ENCODE results near the gene SLC38A5.

The SLC38A5 gene

DNA sequence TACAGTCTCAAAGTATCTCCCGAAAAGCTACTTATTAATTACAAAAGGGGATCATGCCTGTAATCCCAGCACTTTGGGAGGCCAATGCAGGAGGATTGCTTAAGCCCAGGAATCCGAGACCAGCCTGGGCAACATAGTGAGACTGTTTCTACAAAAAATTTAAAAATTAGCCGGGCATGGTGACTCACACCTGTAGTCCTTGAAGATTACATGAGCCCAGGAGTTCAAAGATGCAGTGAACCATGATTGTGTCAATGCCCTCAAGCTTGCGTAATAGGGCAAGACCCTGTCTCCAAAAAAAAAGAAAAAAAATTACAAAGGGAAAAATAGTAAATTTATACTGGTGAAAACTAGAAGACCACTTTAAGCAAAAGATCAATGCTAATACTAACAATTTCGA, 35.4 kb upstream of the SLC38A5 start:
- peaks cover 4% of the 10 kb centered on the region for H3K36me3 Mint-ChIP-seq (ENCODE audit: low read depth)
- H3K27ac Mint-ChIP-seq: no peak overlapping the region
- H3K27me3 Mint-ChIP-seq: peaks cover 23% of the 10 kb centered on the region
- peaks cover 17% of the 10 kb centered on the region for H3K4me1 Mint-ChIP-seq (ENCODE audit: low read depth)
- DNase-seq: no peak
- no peak overlapping the region for H3K4me3 Mint-ChIP-seq
- H3K9me3 Mint-ChIP-seq: no peaks in the 10 kb centered on the region

DNA sequence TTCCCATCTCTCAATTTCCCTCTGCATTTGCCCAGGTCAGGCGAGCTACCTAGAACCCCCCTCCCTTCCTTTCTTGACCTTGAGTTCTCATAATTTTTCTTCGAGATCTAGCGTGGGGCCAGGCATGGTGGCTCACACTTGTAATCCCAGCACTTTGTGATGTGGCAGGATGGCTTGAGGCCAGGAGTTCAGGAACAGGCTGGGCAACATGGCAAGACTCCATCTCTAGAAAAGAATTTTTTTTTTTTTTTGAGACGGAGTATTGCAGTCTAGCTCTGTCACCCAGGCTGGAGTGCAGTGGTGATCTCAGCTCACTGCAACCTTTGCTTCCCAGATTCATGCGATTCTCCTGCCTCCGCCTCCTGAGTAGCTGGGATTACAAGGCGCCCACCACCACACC, 34.2 kb upstream of the SLC38A5 start:
- H3K9me3 Mint-ChIP-seq: no peaks in the 10 kb centered on the region
- no peak overlapping the region for H3K27ac Mint-ChIP-seq
- peaks cover 23% of the 10 kb centered on the region for H3K27me3 Mint-ChIP-seq
- H3K4me3 Mint-ChIP-seq: no peak overlapping the region
- peaks cover 2% of the 10 kb centered on the region for H3K36me3 Mint-ChIP-seq (ENCODE audit: low read depth)
- peaks cover 7% of the 10 kb centered on the region for H3K4me1 Mint-ChIP-seq (ENCODE audit: low read depth)
- no peak for DNase-seq

GRCh38 chrX:48498374-48498809, 28.3 kb upstream of the SLC38A5 start:
- Mint-ChIP-seq H3K36me3 (ENCODE audit: low read depth) (no peaks in the 10 kb centered on the region), H3K4me1 (ENCODE audit: low read depth) (no peaks in the 10 kb centered on the region), H3K27me3 (peaks cover 36% of the 10 kb centered on the region), H3K9me3 (no peaks in the 10 kb centered on the region), H3K4me3 (no peak overlapping the region), H3K27ac (no peak overlapping the region)
- DNase-seq: no peak

GRCh38 chrX:48497871-48498270, 27.8 kb upstream of the SLC38A5 start:
- no peaks in the 10 kb centered on the region for H3K36me3 Mint-ChIP-seq (ENCODE audit: low read depth)

DNA sequence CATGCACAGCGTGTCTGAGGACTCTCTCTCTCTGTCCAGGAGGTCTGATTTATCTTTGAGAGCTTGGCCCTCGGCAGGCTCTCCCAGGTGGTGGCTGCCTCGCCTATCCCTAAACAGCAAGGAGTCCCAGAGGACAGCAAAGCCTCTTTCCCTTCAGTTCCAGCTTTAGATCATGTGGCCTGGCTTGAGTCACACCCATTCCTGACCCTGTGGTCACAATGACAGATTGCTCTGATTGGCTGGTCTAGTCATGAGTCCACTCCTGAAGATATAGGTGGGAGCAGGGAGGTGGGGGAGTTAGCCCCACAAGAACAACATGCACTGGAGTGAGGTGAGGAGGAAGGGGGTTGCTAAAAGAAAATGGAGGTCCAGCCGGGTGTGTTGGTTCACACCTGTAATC, 26.6 kb upstream of the SLC38A5 start:
- Mint-ChIP-seq H3K9me3 (no peaks in the 10 kb centered on the region), H3K4me3 (no peak overlapping the region), H3K4me1 (ENCODE audit: low read depth) (no peaks in the 10 kb centered on the region), H3K36me3 (ENCODE audit: low read depth) (no peaks in the 10 kb centered on the region), H3K27me3 (peaks cover 29% of the 10 kb centered on the region), H3K27ac (no peak overlapping the region)
- DNase-seq: no peak

More at GRCh38 chrX:48497871-48498270, 27.8 kb upstream of the SLC38A5 start:
- Mint-ChIP-seq H3K27me3 (peaks cover 32% of the 10 kb centered on the region), H3K4me1 (ENCODE audit: low read depth) (no peaks in the 10 kb centered on the region), H3K9me3 (no peaks in the 10 kb centered on the region), H3K27ac (no peak overlapping the region), H3K4me3 (no peak overlapping the region)
- no peak for DNase-seq

GRCh38 chrX:48493890-48494364, 23.9 kb upstream of the SLC38A5 start:
- Mint-ChIP-seq H3K9me3 (no peaks in the 10 kb centered on the region), H3K4me3 (no peak overlapping the region), H3K27ac (no peak overlapping the region), H3K4me1 (ENCODE audit: low read depth) (no peaks in the 10 kb centered on the region), H3K36me3 (ENCODE audit: low read depth) (no peaks in the 10 kb centered on the region), H3K27me3 (peaks cover 21% of the 10 kb centered on the region)
- DNase-seq: no peak

DNA sequence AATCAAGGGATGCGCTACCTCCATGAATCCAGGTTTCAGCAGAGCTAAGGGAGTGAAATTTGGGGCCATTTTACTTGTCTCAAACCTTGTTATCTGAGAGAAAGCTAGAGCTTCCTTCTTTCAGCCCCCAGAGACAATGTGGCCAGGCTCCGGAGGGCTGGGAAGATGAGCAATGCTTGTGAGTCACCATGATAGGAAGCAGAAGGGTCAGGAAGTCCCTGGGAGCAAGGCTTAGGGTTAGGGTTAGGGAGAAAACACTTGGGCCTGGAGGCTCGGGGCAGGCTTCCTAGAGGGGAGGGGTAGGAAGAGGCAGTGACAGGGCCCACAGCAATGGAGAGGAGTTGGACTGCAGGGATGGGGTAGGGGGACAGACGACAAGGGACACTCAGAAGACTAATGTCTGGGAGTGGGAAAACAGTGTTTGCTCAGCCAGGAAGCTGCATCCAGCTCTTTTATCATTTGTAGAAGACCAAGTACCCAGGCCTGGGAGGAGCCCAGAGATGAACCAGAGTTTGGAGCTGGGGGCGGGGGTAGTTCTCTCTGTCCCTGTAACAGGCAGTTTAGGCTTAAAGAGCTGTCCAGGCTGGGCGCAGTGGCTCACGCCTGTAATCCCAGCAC, 22.3 kb upstream of the SLC38A5 start:
- peaks cover 19% of the 10 kb centered on the region for H3K27me3 Mint-ChIP-seq

DNA sequence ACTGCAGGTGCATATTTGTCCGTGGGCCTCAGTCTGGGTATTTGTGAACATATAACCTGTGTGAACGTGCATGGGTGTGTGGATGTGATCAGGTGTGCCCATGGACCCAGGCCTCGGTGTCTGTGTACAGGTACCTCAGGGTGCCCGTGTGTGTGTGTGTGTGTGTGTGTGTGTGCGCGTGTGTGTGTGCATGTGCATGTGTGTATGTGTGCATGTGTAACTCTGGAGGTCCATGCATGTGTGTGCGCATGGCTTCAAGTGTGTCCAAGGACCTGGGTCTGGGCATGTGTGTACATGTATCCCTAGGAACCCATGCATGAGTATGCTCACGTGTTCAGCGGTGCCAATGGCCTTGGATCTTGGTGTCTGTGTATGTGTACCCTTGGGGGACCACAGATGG, 21.7 kb upstream of the SLC38A5 start:
- no peak for DNase-seq
- Mint-ChIP-seq H3K9me3 (no peaks in the 10 kb centered on the region), H3K27ac (no peak overlapping the region), H3K4me3 (no peak overlapping the region), H3K36me3 (ENCODE audit: low read depth) (peaks cover 7% of the 10 kb centered on the region), H3K4me1 (ENCODE audit: low read depth) (no peaks in the 10 kb centered on the region), H3K27me3 (peaks cover 21% of the 10 kb centered on the region)

More for the DNA sequence above, 22.3 kb upstream of the SLC38A5 start:
- H3K4me3 Mint-ChIP-seq: no peak overlapping the region
- no peak for DNase-seq
- no peaks in the 10 kb centered on the region for H3K9me3 Mint-ChIP-seq
- no peaks in the 10 kb centered on the region for H3K4me1 Mint-ChIP-seq (ENCODE audit: low read depth)
- H3K27ac Mint-ChIP-seq: no peak overlapping the region
- peaks cover 3% of the 10 kb centered on the region for H3K36me3 Mint-ChIP-seq (ENCODE audit: low read depth)

DNA sequence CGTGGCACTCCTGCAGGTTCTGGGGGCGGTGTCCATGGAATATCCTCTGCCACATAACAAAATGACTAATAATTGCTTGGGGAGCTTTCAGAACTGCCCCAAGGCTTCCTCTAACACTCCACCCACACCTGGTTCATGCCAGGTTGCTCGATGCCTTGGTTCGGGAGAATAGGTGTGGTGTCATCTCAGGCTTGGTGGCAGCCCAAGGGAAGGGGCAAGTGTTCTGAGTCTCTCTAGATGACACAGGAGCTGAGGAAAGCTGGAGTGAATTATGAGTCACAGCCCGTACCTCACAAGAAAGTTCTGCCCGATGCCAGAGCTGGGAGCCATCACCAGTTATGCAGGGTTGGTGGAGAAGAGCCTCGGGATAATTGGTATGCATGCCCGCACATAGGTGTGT, 20.6 kb upstream of the SLC38A5 start:
- H3K4me3 Mint-ChIP-seq: no peak overlapping the region
- peaks cover 11% of the 10 kb centered on the region for H3K36me3 Mint-ChIP-seq (ENCODE audit: low read depth)
- H3K9me3 Mint-ChIP-seq: no peaks in the 10 kb centered on the region
- no peaks in the 10 kb centered on the region for H3K4me1 Mint-ChIP-seq (ENCODE audit: low read depth)
- peaks cover 17% of the 10 kb centered on the region for H3K27me3 Mint-ChIP-seq
- no peak for DNase-seq
- H3K27ac Mint-ChIP-seq: no peak overlapping the region

GRCh38 chrX:48489892-48490291, 19.8 kb upstream of the SLC38A5 start:
- H3K36me3 Mint-ChIP-seq (ENCODE audit: low read depth): peaks cover 17% of the 10 kb centered on the region
- peaks cover 14% of the 10 kb centered on the region for H3K27me3 Mint-ChIP-seq
- DNase-seq: no peak
- no peaks in the 10 kb centered on the region for H3K9me3 Mint-ChIP-seq
- no peak overlapping the region for H3K4me3 Mint-ChIP-seq
- H3K27ac Mint-ChIP-seq: no peak overlapping the region
- H3K4me1 Mint-ChIP-seq (ENCODE audit: low read depth): no peaks in the 10 kb centered on the region

DNA sequence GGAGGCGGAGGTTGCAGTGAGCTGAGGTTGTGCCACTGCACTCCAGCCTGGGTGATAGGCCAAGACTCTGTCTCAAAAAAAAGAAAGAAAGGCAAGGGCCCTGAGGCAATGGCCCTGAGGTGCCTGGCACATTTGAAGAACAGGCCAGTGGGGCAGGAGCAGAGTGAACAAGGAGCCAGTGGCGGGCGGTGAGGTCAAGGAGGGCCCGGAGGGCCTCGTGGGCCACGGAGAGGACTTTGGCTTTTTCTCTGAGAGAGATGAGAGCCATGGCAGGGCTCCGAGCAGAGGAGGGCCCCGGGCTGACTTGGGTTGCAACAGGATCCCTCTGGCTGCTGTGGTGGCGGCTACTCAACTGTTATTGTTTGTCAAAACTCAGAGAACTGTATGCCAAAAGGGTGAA, 19.2 kb upstream of the SLC38A5 start:
- Mint-ChIP-seq H3K27me3 (peaks cover 14% of the 10 kb centered on the region), H3K4me1 (ENCODE audit: low read depth) (no peaks in the 10 kb centered on the region), H3K4me3 (no peak overlapping the region), H3K9me3 (no peaks in the 10 kb centered on the region), H3K36me3 (ENCODE audit: low read depth) (peaks cover 23% of the 10 kb centered on the region), H3K27ac (no peak overlapping the region)
- no peak for DNase-seq

GRCh38 chrX:48488034-48488433, 18.0 kb upstream of the SLC38A5 start:
- Mint-ChIP-seq H3K4me1 (ENCODE audit: low read depth) (no peaks in the 10 kb centered on the region), H3K27me3 (peaks cover 14% of the 10 kb centered on the region), H3K36me3 (ENCODE audit: low read depth) (peaks cover 31% of the 10 kb centered on the region), H3K4me3 (no peak overlapping the region), H3K27ac (no peak overlapping the region), H3K9me3 (no peaks in the 10 kb centered on the region)
- no peak for DNase-seq

GRCh38 chrX:48487362-48487798, 17.3 kb upstream of the SLC38A5 start:
- no peak for DNase-seq
- Mint-ChIP-seq H3K9me3 (no peaks in the 10 kb centered on the region), H3K4me1 (ENCODE audit: low read depth) (no peaks in the 10 kb centered on the region), H3K4me3 (no peak overlapping the region), H3K27me3 (peaks cover 14% of the 10 kb centered on the region), H3K27ac (peak overlapping the region; percentile 37), H3K36me3 (ENCODE audit: low read depth) (peaks cover 38% of the 10 kb centered on the region)

- Mint-ChIP-seq H3K27me3 (peaks cover 12% of the 10 kb centered on the region), H3K27ac (peak overlapping the region; percentile 37), H3K4me1 (ENCODE audit: low read depth) (peaks cover 18% of the 10 kb centered on the region), H3K4me3 (no peak overlapping the region), H3K9me3 (no peaks in the 10 kb centered on the region), H3K36me3 (ENCODE audit: low read depth) (peaks cover 81% of the 10 kb centered on the region)
- DNase-seq: no peak
Measured at GRCh38 chrX:48482526-48482925, 12.5 kb upstream of the SLC38A5 start.

DNA sequence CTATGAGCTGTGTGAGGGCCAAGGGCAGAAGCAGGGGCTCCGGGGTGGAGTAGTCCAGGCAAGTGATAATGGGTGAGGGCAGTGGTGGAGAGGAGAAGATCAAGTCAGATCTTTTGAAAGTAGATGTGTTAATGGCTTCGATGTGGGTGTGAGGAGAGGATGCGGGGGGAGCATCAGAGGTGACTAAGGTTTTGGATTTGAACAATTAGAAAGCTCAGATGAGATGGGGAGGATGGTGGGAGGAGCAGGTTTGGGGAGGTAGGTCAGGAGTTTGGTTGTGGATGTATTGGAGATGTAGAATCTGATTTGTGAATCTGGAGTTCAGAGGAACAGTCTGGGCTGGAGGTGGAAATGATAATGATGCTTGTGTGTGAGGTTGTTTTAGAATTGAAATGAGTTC, 10.5 kb upstream of the SLC38A5 start:
- no peak overlapping the region for H3K4me3 Mint-ChIP-seq
- no peaks in the 10 kb centered on the region for H3K9me3 Mint-ChIP-seq
- H3K36me3 Mint-ChIP-seq (ENCODE audit: low read depth): peaks cover 87% of the 10 kb centered on the region
- no peak for DNase-seq
- peaks cover 23% of the 10 kb centered on the region for H3K4me1 Mint-ChIP-seq (ENCODE audit: low read depth)
- H3K27me3 Mint-ChIP-seq: peaks cover 17% of the 10 kb centered on the region
- peak overlapping the region; percentile 56 for H3K27ac Mint-ChIP-seq

DNA sequence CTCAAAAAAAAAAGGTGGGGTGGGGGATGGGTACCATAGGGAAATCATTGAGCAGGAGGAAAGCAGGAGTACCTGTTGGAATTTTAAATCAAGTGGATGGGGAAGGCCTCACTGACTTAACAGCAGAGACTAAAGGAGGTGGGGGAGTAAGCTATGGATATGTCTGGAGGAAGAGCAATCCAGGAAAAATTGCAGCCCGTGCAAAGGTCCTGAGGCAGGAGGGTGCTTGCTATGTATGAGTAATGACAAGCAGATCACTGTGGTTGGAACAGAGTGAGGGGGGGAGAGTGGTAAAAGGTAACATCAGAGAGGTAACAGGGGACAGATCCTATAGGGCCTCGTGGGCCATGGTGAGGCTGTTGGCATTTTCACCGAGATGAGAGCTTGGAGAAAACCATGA, 10.1 kb upstream of the SLC38A5 start:
- DNase-seq: no peak
- Mint-ChIP-seq H3K36me3 (ENCODE audit: low read depth) (peaks cover 83% of the 10 kb centered on the region), H3K9me3 (no peaks in the 10 kb centered on the region), H3K27ac (peak overlapping the region; percentile 56), H3K4me1 (ENCODE audit: low read depth) (peaks cover 24% of the 10 kb centered on the region), H3K27me3 (peaks cover 17% of the 10 kb centered on the region), H3K4me3 (no peak overlapping the region)

All from activated T-cell treated with anti-CD3 and anti-CD28 coated beads, Interleukin-2, amount 50 U/mL, for 24 hours (primary cell).